C4-2B (cell line): ENCODE measurements around the gene SPSB3.

Experiments
- CTCF ChIP-seq: fragments of 450-650 bp; conservative IDR thresholded peaks from 2 replicates; pipeline ENCODE4 v1.5.1; 2017; ENCODE audit warnings: mild to moderate bottlenecking
- ZFX ChIP-seq: fragments of 450-650 bp; IDR thresholded peaks from 2 replicates; pipeline ENCODE4 v1.6.1; 2017

GRCh38 chr16:1790261-1790610, 7.9 kb upstream of the SPSB3 start:
- no peak for TF ChIP-seq CTCF
- no peak for TF ChIP-seq ZFX
